Measurements from ENCODE around the gene BEGAIN.

BEGAIN gene

DNA sequence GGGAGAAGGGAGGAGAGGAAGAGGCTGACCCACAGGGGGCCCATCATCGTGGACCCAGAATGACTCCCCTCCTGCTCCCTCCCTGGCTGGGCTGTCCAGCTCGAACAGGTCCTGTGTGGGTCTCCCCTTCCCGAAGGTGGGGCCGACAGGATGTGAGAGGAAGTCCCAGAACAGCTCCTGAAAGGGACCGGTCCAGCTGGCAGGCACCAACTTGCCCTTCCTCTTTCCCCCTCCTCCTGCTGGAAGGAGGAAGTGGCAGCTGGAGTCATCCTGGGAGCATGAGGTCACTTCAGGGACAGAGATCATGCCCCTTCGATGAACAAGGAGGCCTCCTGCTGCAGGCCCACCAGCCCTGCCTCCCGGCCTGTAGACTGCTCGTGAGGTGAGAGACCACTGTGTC, 35.0 kb upstream of the BEGAIN start:
- no peak for FAIRE-seq
- TF ChIP-seq TAF1 (IDR thresholded peaks at IDR 0.05; ENCODE audit: borderline replicate concordance, low read depth, low read length) (no peak), POLR2AphosphoS5 (IDR thresholded peaks at IDR 0.05; ENCODE audit: low read depth, low read length) (no peak), POLR2A (IDR thresholded peaks at IDR 0.05; ENCODE audit: low read depth, low read length) (no peak)
- DNase-seq (ENCODE audit: insufficient read length), result no peak

DNA sequence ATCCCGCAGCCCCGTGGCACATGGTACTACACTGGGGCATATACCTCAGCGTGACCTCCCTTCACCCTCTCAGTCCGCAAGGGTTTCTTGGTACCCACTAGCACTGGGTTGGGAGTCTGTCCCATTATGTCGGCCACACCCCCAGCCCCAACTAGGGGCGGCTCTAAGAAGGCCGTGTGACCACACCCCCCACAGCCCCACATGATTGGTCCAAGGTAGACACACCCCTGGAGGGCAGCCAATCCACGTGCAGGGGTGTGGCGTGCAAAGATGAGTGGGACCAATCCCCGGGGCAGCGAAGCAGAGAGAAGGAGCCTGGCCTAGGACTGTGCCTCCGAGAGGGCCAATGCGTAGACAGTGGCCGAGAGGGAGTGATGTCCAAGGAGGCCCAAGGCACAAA, 34.6 kb upstream of the BEGAIN start:
- FAIRE-seq (no peak), DNase-seq (ENCODE audit: insufficient read length) (no peak)
- TF ChIP-seq TAF1 (IDR thresholded peaks at IDR 0.05; ENCODE audit: borderline replicate concordance, low read depth, low read length) (no peak), POLR2AphosphoS5 (IDR thresholded peaks at IDR 0.05; ENCODE audit: low read depth, low read length) (no peak), POLR2A (IDR thresholded peaks at IDR 0.05; ENCODE audit: low read depth, low read length) (no peak)

DNA sequence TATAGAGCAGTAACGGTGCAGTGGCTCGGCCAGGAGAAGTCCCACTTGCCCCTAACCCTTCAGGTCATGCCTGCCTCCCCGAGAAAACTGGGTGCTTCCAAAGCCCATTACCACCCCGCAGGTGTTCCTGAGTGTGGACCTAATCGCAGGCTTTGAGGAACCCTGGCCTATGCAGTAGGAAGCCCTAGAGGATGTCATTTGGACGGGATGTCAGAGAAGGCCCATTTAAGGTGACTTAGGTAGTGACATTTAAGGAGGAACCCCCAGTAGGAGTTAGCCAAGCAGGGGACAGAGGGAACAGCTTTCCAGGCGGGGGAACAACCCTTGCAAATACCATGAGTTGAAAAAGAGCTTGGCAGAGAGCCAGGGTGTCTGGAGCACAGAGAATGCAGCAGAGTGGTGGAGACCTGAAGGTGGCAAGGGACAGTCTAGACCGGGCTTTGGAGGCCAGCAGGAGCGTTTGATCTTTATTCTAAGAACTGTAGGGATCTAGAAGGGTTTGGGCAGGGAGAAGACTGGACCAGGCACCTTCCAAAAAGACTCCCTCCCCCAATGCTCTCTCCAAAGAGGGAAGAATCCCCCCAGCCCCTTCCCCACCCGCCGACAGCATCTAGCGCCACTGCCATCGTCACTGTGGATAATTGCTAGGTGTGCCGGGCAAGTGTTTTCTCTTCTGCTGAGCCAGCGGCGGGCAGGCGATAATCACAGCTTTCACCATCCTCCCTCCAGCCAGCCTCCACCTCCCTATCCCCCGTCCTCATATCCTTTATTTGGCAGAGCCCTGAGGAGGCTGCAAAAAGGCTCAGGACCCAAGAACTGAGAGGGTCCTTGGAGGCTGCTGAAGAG, 33.3 kb upstream of the BEGAIN start:
- TF ChIP-seq POLR2A (IDR thresholded peaks at IDR 0.05; ENCODE audit: low read depth, low read length) (no peak), POLR2AphosphoS5 (IDR thresholded peaks at IDR 0.05; ENCODE audit: low read depth, low read length) (no peak), TAF1 (IDR thresholded peaks at IDR 0.05; ENCODE audit: borderline replicate concordance, low read depth, low read length) (no peak)
- FAIRE-seq, result no peak
- no peak for DNase-seq (ENCODE audit: insufficient read length)

DNA sequence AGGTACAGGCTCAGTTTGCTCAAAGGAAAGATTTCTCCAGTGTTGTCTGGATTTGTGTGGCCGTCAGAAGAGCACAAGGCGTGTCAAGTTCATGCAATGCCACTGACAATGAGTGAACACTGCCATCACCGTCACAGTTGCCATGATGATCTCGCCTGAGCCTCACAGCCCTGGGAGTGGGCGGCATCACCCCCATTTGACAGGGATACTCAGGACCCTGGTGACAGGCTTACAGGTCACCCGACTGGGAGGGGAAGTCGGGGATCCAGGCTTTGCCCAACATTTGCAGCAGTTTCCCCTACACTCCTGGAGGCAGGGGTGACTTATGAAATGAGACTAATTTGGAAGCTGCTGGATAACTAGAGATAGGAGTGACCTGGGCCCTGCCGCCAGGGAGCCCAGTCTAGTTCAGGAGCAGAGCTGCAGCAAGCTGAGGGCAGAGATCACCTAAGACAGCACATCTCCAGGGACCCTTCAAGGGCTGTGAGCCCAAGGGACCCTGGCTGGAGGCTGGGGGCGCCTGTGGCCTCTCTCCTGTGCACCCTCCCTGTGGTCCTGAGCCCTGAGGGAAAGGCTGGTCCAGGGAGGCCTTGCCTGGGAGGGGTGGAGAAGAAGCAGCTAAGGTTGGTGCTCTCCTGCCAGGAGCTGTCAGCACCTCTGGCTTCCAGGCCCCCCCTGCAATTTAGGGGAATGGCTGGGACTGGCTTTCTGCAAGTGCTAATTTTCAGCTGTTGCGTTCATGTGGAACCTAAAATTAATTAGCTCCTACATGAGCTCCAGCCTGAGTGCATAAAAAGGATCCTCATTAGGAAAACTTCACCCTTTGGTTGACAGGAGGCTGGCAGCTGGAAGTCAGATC, 32.4 kb upstream of the BEGAIN start:
- TF ChIP-seq POLR2A (IDR thresholded peaks at IDR 0.05; ENCODE audit: low read depth, low read length) (no peak), TAF1 (IDR thresholded peaks at IDR 0.05; ENCODE audit: borderline replicate concordance, low read depth, low read length) (no peak), POLR2AphosphoS5 (IDR thresholded peaks at IDR 0.05; ENCODE audit: low read depth, low read length) (no peak)
- DNase-seq (ENCODE audit: insufficient read length) (no peak), FAIRE-seq (no peak)

DNA sequence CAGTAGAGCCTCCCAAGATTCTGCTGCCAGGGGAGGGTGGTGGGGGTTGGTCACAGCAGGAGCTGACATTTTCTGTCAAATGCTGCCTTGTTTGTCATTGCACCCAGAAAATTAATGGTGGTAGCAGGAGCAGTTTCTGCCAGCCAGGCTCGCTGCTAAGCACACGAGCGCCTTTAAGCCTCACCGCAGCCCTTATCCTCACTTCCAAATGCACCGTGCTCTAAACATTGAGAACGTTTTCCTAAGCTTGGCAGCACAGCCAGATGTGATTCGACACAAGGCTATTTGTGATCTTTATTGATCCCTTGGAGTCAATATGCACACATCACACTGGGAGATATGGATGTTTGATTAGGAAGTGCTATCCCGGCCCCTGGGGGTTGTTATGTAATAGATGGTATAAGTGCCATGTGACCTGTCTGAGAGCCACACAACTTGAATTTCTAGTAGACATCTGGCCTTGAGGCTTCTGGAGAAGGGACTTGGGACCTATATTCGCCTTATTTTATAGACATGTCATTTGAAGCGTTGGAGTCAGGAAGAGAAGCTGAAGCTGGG, 31.6 kb upstream of the BEGAIN start:
- TF ChIP-seq POLR2AphosphoS5 (IDR thresholded peaks at IDR 0.05; ENCODE audit: low read depth, low read length) (no peak), POLR2A (IDR thresholded peaks at IDR 0.05; ENCODE audit: low read depth, low read length) (no peak), TAF1 (IDR thresholded peaks at IDR 0.05; ENCODE audit: borderline replicate concordance, low read depth, low read length) (no peak)
- no peak for DNase-seq (ENCODE audit: insufficient read length)
- FAIRE-seq, result no peak

DNA sequence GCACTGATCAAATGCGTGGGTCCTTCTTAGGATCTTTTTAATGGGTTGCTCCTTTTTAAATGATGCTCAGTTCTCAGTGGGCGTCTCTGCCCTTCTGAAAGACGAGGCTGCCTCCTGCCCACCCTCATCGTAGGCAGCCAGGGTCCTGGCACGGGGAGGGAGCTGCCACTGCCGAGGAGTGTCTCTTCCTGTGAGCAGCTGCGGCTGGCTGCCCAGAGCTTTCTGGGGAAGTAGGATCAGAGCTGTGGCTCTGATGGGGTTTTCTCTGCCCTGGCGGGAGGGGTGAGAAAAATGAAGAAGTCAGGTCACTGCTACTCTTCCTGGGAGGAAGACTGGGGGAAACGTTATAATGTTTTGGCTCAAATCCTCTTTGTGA, 31.1 kb upstream of the BEGAIN start:
- DNase-seq (ENCODE audit: insufficient read length) (no peak), FAIRE-seq (no peak)
- no peak for TF ChIP-seq POLR2A (IDR thresholded peaks at IDR 0.05; ENCODE audit: low read depth, low read length)
- TF ChIP-seq POLR2AphosphoS5 (IDR thresholded peaks at IDR 0.05; ENCODE audit: low read depth, low read length), result no peak
- no peak for TF ChIP-seq TAF1 (IDR thresholded peaks at IDR 0.05; ENCODE audit: borderline replicate concordance, low read depth, low read length)

DNA sequence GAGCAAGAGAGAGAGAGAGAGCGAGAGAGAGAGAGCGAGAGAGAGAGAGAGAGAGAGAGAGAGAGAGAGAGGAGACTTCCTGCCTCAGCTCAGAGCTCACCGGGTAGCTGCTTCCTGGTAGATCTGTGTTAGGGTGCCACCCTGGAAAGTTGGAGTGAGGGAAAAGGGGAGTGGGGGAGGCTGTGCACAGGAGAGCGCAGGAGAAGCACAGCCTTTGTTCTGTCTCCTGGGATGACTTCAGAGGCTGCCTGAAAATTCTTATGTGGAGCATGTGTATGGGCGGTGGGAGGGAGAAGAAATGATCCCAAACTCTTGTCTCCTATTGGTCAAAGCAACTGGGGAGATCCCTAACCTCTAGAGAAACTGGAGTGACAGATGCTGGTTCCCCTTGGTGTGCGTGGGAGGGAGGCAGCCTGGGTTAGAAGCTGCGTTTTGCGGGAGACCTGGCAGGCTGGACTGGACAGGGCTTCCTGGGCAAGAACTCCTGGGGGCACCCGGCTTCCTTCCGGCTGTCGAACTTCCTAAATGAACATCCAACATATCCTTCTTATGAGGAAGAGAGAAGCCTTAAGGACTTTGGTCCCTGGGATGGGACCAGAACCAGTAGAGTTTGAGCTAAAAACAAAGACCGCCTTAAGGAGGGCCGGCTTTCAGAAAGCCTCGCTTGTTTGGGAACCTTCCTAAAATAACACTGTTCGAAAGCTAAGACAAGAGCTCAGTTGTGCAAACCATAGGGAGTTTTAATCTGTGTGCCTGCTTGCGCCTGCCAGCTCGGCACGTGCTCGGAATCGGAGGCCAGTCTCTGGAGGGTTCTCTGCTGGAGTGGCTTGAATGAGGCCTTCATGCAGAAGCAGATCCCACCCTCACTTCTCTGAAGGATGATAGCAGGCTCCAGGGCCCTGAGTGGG, 30.4 kb upstream of the BEGAIN start:
- no peak for FAIRE-seq
- no peak for TF ChIP-seq POLR2A (IDR thresholded peaks at IDR 0.05; ENCODE audit: low read depth, low read length)
- TF ChIP-seq TAF1 (IDR thresholded peaks at IDR 0.05; ENCODE audit: borderline replicate concordance, low read depth, low read length), result no peak
- TF ChIP-seq POLR2AphosphoS5 (IDR thresholded peaks at IDR 0.05; ENCODE audit: low read depth, low read length), result no peak
- no peak for DNase-seq (ENCODE audit: insufficient read length)

DNA sequence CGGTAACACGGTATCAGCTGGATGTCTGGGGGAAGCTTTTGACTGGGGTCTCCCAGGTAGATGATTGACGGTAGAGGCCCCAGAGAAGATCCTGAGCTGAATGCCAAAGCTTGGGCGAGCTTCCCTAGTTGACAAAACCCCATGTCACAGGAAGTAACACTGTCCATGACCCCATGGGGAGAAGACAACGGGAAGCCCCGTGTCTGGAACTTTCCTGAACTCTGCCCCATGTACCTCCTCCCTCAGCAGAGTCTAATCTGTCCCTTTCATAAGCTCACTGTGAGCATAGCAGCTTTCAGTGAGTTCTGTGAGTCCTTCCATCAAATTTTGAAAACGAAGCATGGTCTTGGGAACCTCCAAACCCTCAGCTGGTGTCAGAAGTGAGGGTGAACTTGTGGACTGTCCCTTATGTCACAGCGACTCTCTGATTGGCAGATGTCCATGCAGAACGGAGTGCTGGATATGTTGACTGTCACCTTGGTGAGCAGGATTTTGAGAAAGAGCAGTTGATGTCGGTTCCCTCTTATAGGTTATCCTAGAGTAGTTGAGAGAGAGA, 29.7 kb upstream of the BEGAIN start:
- TF ChIP-seq TAF1 (IDR thresholded peaks at IDR 0.05; ENCODE audit: borderline replicate concordance, low read depth, low read length) (no peak), POLR2AphosphoS5 (IDR thresholded peaks at IDR 0.05; ENCODE audit: low read depth, low read length) (no peak), POLR2A (IDR thresholded peaks at IDR 0.05; ENCODE audit: low read depth, low read length) (no peak)
- DNase-seq (ENCODE audit: insufficient read length), result no peak
- FAIRE-seq, result no peak

DNA sequence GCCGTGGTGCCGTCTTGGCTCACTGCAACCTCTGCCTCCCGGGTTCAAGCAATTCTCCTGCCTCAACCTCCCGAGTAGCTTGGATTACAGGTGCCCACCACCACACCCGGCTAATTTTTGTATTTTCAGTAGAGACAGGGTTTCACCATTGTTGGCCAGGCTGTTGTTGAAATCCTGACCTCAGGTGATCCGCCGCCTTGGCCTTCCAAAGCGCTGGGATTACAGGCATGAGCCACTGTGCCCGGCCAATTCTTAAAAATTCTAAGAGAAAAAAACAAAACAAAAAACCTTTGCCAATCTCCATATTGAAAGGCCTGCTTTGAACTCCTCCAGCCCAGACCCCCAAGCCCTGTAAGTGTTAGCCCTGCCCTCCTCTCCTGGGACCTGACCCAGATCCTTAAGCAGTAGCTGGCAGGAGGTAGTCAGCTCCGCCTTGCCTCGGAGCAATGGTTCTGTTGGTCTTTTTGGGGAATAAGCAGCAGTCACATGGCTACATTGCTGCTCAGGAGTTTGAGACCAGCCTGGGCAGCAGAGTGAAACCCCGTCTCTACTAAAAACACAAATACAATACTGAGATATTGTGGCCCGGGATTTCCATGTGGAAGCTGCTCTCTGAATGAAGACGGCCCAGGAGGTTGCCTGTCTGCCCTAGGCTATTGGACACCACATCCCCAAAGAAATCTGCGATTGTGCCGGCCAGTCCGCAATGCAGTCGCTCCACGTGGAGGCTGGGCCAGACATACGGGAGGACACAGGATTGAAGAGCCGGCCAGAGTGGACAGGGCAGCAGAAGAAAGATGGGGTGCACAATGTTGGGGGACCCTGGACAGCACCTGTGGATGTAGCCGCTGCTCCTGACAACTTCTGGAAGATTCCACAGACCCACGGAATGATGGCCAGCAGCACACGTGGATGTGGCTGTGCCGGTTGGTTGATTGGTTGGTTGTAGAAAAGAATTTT, 28.8 kb upstream of the BEGAIN start:
- DNase-seq (ENCODE audit: insufficient read length) (no peak), FAIRE-seq (no peak)
- TF ChIP-seq TAF1 (IDR thresholded peaks at IDR 0.05; ENCODE audit: borderline replicate concordance, low read depth, low read length) (no peak), POLR2A (IDR thresholded peaks at IDR 0.05; ENCODE audit: low read depth, low read length) (no peak), POLR2AphosphoS5 (IDR thresholded peaks at IDR 0.05; ENCODE audit: low read depth, low read length) (no peak)

Measured in GM12892 (cell line).